ENCODE measurements around the gene TSG101. TPM values are rescaled to one million over a fixed set of nuclear protein-coding genes. Genes with fewer than 3 reads are reported as not detected.

The TSG101 gene
- total RNA-seq, 4 donors from 2014 or later: 60.1 to 72.8 (median 66.5) TPM

DNA sequence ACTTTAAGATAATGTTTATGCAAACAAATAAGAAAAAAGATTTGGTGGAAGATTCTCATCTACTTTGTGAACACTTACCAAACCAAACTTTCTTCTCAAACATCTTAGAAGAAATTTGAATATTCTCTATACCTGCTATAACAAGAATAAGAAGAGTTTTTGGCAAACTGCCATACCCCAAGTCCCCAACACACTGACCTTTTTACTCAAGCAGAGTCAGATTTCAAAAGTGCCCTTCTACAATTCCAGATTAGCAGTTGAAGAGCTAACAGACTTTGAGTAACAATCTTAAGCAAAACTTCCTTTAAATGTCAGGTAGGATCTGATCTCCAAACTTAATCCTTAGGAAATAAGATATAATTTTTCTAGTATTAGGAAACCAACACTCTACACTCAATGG is 33.9 kb downstream of the TSG101 start:
- no peaks in the 10 kb centered on the region for H3K4me1 ChIP-seq
- TF ChIP-seq POLR2A (IDR thresholded peaks at IDR 0.05) (no peak), EP300 (IDR thresholded peaks at IDR 0.05) (no peak), POLR2AphosphoS5 (IDR thresholded peaks at IDR 0.05) (no peak)
- TF ChIP-seq, protein P1, sequence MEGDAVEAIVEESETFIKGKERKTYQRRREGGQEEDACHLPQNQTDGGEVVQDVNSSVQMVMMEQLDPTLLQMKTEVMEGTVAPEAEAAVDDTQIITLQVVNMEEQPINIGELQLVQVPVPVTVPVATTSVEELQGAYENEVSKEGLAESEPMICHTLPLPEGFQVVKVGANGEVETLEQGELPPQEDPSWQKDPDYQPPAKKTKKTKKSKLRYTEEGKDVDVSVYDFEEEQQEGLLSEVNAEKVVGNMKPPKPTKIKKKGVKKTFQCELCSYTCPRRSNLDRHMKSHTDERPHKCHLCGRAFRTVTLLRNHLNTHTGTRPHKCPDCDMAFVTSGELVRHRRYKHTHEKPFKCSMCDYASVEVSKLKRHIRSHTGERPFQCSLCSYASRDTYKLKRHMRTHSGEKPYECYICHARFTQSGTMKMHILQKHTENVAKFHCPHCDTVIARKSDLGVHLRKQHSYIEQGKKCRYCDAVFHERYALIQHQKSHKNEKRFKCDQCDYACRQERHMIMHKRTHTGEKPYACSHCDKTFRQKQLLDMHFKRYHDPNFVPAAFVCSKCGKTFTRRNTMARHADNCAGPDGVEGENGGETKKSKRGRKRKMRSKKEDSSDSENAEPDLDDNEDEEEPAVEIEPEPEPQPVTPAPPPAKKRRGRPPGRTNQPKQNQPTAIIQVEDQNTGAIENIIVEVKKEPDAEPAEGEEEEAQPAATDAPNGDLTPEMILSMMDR (IDR thresholded peaks at IDR 0.05): no peak
- no peaks in the 10 kb centered on the region for H3K9me3 ChIP-seq
- ATAC-seq: no peak
- no peak overlapping the region for H3K27ac ChIP-seq
- H3K27me3 ChIP-seq: no peaks in the 10 kb centered on the region
- H3K4me3 ChIP-seq: no peak overlapping the region
- H3K36me3 ChIP-seq: peaks cover 0 to 83% of the 10 kb centered on the region in 2 donors

DNA sequence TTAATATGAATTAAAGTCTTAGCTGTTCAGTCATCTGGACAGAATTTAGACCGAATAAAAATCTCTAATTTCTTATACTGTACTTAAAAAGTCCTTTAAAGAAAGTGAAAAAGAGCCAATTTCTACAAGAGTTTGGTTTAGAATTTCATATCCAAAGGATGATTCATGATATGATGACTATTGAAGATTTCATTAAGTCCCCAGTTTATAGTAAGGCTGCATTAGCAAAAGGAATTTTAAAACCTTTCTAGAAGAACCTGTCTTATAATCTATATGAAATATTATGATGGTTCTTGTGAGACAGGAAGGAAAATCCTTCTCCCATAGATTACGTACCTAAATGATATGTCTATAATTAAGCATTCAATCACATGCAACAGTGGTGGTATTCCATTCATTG is 34.8 kb downstream of the TSG101 start:
- Histone ChIP-seq H3K4me3 (no peak overlapping the region), H3K27me3 (no peaks in the 10 kb centered on the region), H3K4me1 (no peaks in the 10 kb centered on the region), H3K9me3 (no peaks in the 10 kb centered on the region), H3K36me3 (peaks cover 0 to 81% of the 10 kb centered on the region in 2 donors), H3K27ac (no peak overlapping the region)
- TF ChIP-seq POLR2A (IDR thresholded peaks at IDR 0.05) (no peak), POLR2AphosphoS5 (IDR thresholded peaks at IDR 0.05) (no peak), EP300 (IDR thresholded peaks at IDR 0.05) (no peak)
- TF ChIP-seq, protein P1 (IDR thresholded peaks at IDR 0.05): no peak
- WGBS, 2 donors (ENCODE audit: low coverage in 1 of 2): 78 to 80% methylated on average over 2 of the region's 2 CpGs
- no peak for ATAC-seq

DNA sequence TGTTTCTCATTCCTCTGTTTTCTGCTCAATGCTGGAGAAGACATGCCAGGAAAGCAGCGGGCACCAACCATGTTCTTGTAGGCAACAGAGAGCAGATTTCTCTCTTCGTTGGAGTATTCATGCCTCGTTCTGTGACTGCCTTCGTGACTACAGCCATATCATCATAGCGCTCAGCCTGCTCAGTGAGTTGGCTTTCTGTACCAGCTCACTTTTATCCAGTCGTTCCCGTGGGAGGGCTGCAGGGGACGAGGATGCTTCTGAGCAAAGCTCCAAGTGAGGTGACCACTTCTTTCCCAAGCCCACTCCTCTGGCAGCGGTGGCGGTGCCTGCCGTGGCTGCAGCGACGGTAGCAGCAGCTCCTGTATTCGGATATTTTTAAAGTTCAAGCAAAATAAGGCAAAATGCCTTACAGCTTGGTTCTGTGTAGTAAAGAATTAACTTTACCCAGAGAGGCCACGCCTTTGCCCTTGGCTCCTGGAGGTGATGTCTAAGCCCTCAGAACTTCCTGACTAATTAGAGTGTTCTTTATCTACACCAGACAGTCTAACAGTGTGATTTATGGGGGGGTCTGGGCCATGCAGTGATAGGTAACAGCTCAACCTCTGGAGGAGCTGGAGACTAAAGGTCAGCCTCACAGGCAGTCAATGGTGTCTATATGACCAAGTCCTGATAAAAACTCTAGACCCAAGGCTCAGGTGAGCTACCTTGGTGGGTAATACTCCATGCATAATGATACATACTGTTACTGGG is 35.8 kb downstream of the TSG101 start:
- Histone ChIP-seq H3K4me1 (no peaks in the 10 kb centered on the region), H3K27me3 (no peaks in the 10 kb centered on the region), H3K27ac (no peak overlapping the region), H3K9me3 (no peaks in the 10 kb centered on the region), H3K4me3 (no peak overlapping the region), H3K36me3 (peaks cover 0 to 76% of the 10 kb centered on the region in 2 donors)
- 81% methylated on average over 5 of the region's 15 CpGs; no CpG with 5 or more reads in 1 of the 2 donors for WGBS, 2 donors (ENCODE audit: low coverage in 1 of 2)
- no peak for ATAC-seq
- no peak for TF ChIP-seq EP300 (IDR thresholded peaks at IDR 0.05)
- no peak for TF ChIP-seq POLR2AphosphoS5 (IDR thresholded peaks at IDR 0.05)
- TF ChIP-seq, protein P1 (IDR thresholded peaks at IDR 0.05): no peak
- TF ChIP-seq POLR2A (IDR thresholded peaks at IDR 0.05): no peak

DNA sequence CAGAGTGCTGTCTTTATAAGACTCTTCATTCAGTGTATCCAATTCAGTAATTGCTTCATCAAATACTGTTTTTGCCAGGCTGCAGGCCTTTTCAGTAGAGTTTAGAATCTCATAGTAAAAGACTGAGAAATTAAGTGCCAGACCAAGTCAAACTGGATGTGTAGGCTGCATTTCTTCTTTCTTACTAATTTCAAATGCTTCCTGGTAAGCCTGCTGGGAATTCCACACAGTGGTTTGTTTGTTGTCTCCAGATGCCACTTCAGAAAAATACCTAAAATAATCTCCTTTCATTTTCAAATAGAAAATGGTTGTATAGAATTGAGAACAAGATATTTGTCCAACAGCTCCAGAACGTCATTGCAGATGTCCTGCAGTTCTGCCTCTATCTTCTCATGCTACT is 36.4 kb downstream of the TSG101 start:
- 53 to 80% methylated on average over 1 of the region's 1 CpG for WGBS, 2 donors (ENCODE audit: low coverage in 1 of 2)
- Histone ChIP-seq H3K4me3 (no peak overlapping the region), H3K9me3 (no peaks in the 10 kb centered on the region), H3K4me1 (no peaks in the 10 kb centered on the region), H3K36me3 (peaks cover 0 to 76% of the 10 kb centered on the region in 2 donors), H3K27ac (no peak overlapping the region), H3K27me3 (no peaks in the 10 kb centered on the region)
- no peak for ATAC-seq
- no peak for TF ChIP-seq POLR2AphosphoS5 (IDR thresholded peaks at IDR 0.05)
- TF ChIP-seq EP300 (IDR thresholded peaks at IDR 0.05): no peak
- TF ChIP-seq POLR2A (IDR thresholded peaks at IDR 0.05): no peak
- TF ChIP-seq, protein P1 (IDR thresholded peaks at IDR 0.05): no peak

DNA sequence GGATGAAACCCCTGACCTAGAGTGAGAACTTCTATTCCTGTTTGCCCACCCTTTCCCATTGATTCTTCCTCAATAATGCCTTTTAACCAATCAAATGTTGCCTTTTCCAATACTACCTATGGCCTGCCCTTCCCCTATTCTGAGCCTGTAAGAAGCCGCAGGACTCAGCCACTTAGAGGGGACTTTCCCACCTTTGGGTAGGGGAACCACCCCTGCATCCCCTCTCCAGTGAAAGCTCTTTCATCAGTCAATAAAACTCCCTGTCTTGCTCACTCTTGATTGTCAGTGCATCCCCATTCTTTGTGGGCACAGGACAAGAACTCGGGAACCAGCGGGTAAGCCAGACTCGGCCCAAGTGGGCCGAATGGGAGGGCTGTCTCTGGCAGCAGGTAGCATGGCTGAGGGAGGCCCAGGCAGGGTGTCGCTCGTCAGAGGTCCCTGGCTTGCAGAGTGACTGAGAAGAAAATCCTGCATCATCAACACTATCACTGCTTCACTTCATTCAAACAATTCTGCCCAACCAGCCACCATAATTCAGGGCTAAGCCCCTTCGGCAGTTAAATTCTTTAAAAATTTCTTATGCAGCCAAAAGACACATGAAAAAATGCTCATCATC is 40.7 kb downstream of the TSG101 start:
- no peak for ATAC-seq
- peaks cover 3 to 92% of the 10 kb centered on the region in 2 donors for H3K36me3 ChIP-seq

More for the DNA sequence above, 40.7 kb downstream of the TSG101 start:
- Histone ChIP-seq H3K27me3 (no peaks in the 10 kb centered on the region), H3K4me3 (no peak overlapping the region), H3K27ac (no peak overlapping the region), H3K4me1 (no peaks in the 10 kb centered on the region), H3K9me3 (no peaks in the 10 kb centered on the region)
- TF ChIP-seq POLR2A (IDR thresholded peaks at IDR 0.05) (no peak), POLR2AphosphoS5 (IDR thresholded peaks at IDR 0.05) (no peak), EP300 (IDR thresholded peaks at IDR 0.05) (no peak)
- TF ChIP-seq, protein P1 (IDR thresholded peaks at IDR 0.05): no peak
- WGBS, 2 donors (ENCODE audit: low coverage in 1 of 2): 83 to 100% methylated on average over 1 to 2 of the region's 8 CpGs

Data from gastroesophageal sphincter (tissue), 4 donors.